GM12865 (cell line): Measurements from ENCODE around the gene NOXO1.
A peak's percentile ranks its signal among the peaks of the same experiment; 100 is the strongest.
"Not testable (repeated sequence)": the region's sequence is repeated elsewhere in the genome, so short reads cannot be mapped to it uniquely, and the experiment has no call there.

Source experiments
- DNase-seq: peaks from one replicate; pipeline ENCODE4 v3.0.0; 2010; ENCODE audit warnings: low read depth
- H3K4me3 ChIP-seq: 2 replicates; pipeline ENCODE4 v1.5.1; 2011; ENCODE audit warnings: mild to moderate bottlenecking, low read depth, low read length, control low read depth
- CTCF ChIP-seq: IDR thresholded peaks from 2 replicates; pipeline ENCODE4 v1.5.1; 2011; ENCODE audit warnings: low read length, control low read depth, low read depth, inconsistent platforms; ENCODE audit not compliant: insufficient read depth; ENCODE audit errors: missing control alignments

Gene NOXO1

DNA sequence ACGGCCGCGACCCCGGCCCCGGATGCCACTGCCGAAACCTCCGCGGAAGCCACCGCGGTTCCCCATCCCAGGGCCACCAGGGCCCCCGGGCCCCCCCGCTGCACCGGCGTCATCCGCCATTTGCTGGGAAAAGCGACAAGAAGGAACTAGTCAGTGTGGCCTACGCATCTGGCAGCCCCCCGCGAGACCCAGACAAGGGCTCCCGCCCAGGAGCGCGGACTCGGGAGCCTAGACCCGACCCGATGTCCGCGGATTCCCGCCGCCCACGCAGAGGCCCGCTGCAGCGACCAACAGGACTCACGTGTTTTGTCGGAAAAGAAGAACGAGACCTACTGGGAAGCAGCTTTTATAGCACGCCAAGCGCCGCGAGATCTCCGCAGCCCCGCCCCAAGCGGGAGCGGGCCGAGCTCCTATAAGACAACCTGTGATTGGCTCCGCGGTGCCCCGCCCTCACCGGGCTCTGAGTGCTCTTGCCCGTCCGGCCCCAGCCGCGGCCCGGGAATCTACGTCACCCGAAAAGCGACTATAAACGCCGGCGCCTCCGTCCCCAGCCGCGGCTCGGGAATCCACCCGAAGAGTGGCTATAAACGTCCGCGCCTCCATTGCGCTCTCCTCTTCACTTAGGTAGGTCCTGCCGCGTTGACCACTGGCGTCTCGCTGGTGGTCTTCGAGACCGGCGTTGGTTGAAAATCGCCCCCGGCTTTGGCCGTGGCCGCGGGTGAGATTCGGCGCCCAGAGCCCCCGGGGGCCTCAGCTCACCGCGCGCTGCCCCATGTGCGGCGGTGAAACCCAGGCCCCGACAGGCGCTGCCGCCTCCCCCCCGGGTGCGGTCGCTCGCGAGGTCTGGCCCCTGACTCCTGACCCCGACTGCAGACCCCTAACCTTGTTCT lies 16.5 kb downstream of the NOXO1 start, which contains the start of gene RPS2:
TSS of gene RPS2 (minus strand) at position 321 of the 890 bp plus-strand sequence. CDS start at position 120, 201 bp downstream.
- DNase-seq = peak; percentile 99
- TF ChIP-seq CTCF = no peak
- peak within 1 kb of the TSS; percentile 88 for H3K4me3 ChIP-seq

- peak overlapping the region; percentile 88 for H3K4me3 ChIP-seq
- no peak for TF ChIP-seq CTCF
- DNase-seq = peak; percentile 43
Observed at GRCh38 chr16:1963806-1964505, 17.3 kb downstream of the NOXO1 start.

GRCh38 chr16:1962161-1963153 lies 18.8 kb downstream of the NOXO1 start:
- H3K4me3 ChIP-seq = peak overlapping the region; percentile 88
- not testable (repeated sequence) for DNase-seq

DNA sequence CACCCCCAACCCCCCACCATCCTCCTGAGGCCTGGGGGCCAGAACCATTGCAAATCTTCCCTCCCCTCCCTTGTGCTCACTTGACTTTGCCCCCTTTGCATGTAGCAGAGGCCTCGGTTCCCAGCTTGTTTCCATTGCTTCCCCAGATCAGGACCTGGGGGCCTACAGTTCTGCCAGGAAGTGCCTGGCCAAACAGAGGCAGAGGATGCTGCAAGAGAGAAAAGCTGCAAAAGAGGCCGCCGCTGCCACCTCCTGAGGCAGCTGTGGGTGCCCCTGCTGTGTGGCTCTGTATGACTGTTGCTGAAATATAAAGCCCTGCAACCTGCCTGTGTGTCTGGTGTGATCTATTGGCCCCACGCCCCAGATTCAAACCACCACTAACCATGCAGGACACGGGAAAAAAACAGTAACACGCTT lies 19.6 kb downstream of the NOXO1 start:
- H3K4me3 ChIP-seq = peak overlapping the region; percentile 33
- no peak for TF ChIP-seq CTCF
- DNase-seq = peak; percentile 54

DNA sequence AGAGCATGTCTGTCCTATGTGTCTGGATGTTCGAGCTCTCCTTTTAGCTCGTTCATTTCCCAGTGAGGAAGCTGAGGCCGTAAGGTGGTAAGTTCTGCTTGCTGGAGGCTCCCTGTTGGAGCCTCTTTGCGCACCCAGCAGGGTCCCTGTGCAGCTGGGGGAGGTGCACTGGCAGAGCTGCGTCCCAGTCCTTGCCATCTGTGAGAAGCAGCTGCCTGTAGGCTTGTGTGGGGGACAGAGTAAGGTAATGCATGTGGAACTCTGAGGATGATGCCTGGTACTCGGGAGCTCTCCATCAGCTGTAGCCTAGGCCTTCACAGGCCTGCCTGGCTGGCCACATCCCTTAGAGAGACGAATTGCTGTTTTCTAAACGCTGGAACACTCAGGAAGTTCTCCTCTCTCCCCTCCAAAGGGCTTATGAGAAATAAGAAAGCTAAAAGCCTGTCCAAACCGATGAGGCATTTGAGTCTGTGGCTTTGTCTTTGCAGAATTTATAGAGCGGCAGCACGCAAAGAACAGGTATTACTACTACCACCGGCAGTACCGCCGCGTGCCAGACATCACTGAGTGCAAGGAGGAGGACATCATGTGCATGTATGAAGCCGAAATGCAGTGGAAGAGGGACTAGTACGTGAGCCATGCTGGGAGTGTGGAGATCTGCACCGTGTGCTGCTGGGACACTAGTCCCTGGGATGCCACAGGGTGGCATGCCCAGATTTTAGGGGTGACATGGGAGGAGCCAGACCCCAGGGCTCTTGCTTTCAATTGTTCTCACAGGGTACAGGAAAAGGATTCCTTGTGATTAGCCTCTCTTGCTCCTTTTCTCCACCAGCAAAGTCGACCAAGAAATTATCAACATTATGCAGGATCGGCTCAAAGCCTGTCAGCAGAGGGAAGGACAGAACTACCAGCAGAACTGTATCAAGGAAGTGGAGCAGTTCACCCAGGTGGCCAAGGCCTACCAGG lies 20.3 kb downstream of the NOXO1 start:
- H3K4me3 ChIP-seq = peak overlapping the region; percentile 90
- DNase-seq = peak; percentile 82
- TF ChIP-seq CTCF = no peak

GRCh38 chr16:1959269-1960039 lies 21.8 kb downstream of the NOXO1 start, which contains the start of gene NDUFB10:
Gene NDUFB10, plus strand, starts transcription at chr16:1959538. Its CDS starts 87 bp downstream, at chr16:1959625.
- peak; percentile 72 for TF ChIP-seq CTCF
- DNase-seq = peak; percentile 96
- peak within 1 kb of the TSS; percentile 90 for H3K4me3 ChIP-seq
